Measurements from ENCODE around the gene KISS1R.

DNA sequence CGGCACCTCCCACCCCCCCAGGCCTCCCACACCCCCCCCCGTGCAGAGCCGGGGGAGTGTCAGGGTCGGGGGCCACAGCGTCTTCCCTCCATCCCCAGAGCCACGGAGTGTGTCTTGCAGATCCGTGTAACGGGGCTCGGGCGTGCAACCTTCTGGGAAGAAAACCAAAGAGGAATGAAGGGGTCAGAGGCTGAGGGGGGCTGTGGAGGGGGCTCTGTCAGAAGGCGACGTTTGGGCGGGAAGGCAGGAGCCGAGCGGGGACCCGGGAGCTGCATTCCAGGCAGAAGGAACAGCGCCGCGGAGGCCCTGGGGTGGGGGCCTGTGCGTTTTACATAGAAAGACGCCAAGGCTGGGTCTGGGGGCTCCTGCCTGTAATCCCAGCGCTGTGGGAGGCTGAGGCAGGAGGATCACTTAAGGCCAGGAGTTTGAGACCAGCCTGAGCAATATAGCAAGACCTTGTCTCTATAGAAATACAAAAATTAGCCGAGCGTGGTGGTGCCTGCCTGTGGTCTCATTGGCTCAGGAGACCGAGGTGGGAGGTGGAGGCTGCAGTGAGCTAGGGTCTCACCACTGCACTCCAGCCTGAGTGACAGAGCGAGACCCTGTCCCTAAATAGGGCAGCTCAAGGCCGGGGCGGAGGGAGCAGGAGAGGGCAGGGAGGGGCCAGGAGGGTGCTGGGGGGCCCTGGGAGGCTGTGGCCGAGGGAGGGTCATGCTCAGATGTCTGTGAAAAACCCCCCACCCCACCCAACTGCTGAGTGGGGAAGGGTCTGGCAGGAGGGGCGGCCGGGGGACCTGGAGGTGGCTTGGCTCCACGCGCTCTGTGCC, 36.5 kb downstream of the KISS1R start:
- TF ChIP-seq, protein P1, sequence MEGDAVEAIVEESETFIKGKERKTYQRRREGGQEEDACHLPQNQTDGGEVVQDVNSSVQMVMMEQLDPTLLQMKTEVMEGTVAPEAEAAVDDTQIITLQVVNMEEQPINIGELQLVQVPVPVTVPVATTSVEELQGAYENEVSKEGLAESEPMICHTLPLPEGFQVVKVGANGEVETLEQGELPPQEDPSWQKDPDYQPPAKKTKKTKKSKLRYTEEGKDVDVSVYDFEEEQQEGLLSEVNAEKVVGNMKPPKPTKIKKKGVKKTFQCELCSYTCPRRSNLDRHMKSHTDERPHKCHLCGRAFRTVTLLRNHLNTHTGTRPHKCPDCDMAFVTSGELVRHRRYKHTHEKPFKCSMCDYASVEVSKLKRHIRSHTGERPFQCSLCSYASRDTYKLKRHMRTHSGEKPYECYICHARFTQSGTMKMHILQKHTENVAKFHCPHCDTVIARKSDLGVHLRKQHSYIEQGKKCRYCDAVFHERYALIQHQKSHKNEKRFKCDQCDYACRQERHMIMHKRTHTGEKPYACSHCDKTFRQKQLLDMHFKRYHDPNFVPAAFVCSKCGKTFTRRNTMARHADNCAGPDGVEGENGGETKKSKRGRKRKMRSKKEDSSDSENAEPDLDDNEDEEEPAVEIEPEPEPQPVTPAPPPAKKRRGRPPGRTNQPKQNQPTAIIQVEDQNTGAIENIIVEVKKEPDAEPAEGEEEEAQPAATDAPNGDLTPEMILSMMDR (IDR thresholded peaks at IDR 0.05) = no peak
- no peak for TF ChIP-seq POLR2A (IDR thresholded peaks at IDR 0.05)
